Measurements from ENCODE around the gene TTLL5. TPM values are rescaled to one million over a fixed set of nuclear protein-coding genes. Genes with fewer than 3 reads are reported as not detected.

Gene TTLL5
- total and polyA plus RNA-seq, 9 of the 15 experiments (the other 6 are each of a cell fraction or from before 2014, with no cell fraction given) = 4.1 to 18.9 (median 12.6) TPM

DNA sequence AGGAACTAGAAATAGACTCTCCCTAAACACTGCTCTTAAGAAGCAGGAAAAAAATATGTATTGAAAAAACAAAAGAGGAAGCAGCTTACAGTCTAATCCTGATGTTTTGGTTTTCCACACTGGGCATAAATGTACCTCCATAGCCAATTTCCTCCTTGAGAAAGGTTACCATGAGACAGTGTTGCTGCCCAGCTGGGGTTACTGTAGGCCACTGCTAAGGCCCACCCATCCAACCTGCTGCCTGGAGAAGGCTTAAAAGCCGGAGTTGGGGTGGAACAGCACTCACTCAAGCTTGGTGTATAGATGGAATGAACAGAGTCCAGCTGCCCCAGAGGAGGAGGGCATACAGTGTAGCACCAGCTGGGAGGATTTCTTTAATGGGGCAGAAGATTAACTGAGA is 41.5 kb upstream of the TTLL5 start:
- Histone ChIP-seq H3K27ac (ENCODE audit: extremely low read depth, low read depth, low read length) (no peak overlapping the region), H3K9me1 (ENCODE audit: control insufficient read depth, insufficient read depth, low read length) (no peaks in the 10 kb centered on the region), H3K79me2 (ENCODE audit: control insufficient read depth, insufficient read depth, low read length) (no peaks in the 10 kb centered on the region), H3K9ac (ENCODE audit: insufficient read depth in 1 of 2, low read depth in 2 of 2, low read length in 2 of 2) (no peak overlapping the region), H4K20me1 (replicated peaks; ENCODE audit: control insufficient read depth, insufficient read depth, low read length) (no peaks in the 10 kb centered on the region), H3K36me3 (ENCODE audit: control insufficient read depth, insufficient read depth, low read length) (no peaks in the 10 kb centered on the region), H3K9me3 (replicated peaks; ENCODE audit: control insufficient read depth, insufficient read depth, low read depth, low read length) (no peaks in the 10 kb centered on the region), H3K4me2 (ENCODE audit: insufficient read depth, low read length) (no peak overlapping the region), H3K4me3 (no peak overlapping the region), H3K4me1 (replicated peaks in 1 of 2; ENCODE audit: control insufficient read depth in 2 of 2, insufficient read depth in 2 of 2, low read length in 2 of 2) (no peaks in the 10 kb centered on the region), H2AFZ (ENCODE audit: low read depth, low read length) (no peak overlapping the region), H3K27me3 (ENCODE audit: control insufficient read depth in 2 of 2, insufficient read depth in 2 of 2, low read length in 2 of 2) (peaks cover 0 to 13% of the 10 kb centered on the region in 2 experiments; a peak in 2 of 5 replicates)
- DNase-seq (ENCODE audit: extremely low read depth in 1 of 4, low spot score in 3 of 4) (no peak), ATAC-seq (no peak), FAIRE-seq (no peak)
- TF ChIP-seq JUND (IDR thresholded peaks at IDR 0.05; ENCODE audit: borderline replicate concordance, low read depth, low read length) = no peak
- TF ChIP-seq JUND (tag; IDR thresholded peaks at IDR 0.05; ENCODE audit: borderline replicate concordance, low read depth, low read length) = no peak
- no peak for TF ChIP-seq NR3C1 (CRISPR knock-in tag; IDR thresholded peaks at IDR 0.05)
- no peak for TF ChIP-seq FIP1L1 (IDR thresholded peaks at IDR 0.05; ENCODE audit: low read depth, low read length, poor library complexity, severe bottlenecking)
- TF ChIP-seq, protein P1, sequence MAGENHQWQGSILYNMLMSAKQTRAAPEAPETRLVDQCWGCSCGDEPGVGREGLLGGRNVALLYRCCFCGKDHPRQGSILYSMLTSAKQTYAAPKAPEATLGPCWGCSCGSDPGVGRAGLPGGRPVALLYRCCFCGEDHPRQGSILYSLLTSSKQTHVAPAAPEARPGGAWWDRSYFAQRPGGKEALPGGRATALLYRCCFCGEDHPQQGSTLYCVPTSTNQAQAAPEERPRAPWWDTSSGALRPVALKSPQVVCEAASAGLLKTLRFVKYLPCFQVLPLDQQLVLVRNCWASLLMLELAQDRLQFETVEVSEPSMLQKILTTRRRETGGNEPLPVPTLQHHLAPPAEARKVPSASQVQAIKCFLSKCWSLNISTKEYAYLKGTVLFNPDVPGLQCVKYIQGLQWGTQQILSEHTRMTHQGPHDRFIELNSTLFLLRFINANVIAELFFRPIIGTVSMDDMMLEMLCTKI (IDR thresholded peaks at IDR 0.05; ENCODE audit: partially characterized antibody) = no peak
- TF ChIP-seq L3MBTL2 (IDR thresholded peaks at IDR 0.05) = no peak
- no peak for TF ChIP-seq IFI16 (CRISPR knock-in tag; IDR thresholded peaks at IDR 0.05)
- TF ChIP-seq CBX3 (IDR thresholded peaks at IDR 0.05; ENCODE audit: borderline replicate concordance in 1 of 2, low read length in 2 of 2) = no peak
- TF ChIP-seq ZNF140 (CRISPR knock-in tag; IDR thresholded peaks at IDR 0.05) = no peak
- TF ChIP-seq, protein P2, sequence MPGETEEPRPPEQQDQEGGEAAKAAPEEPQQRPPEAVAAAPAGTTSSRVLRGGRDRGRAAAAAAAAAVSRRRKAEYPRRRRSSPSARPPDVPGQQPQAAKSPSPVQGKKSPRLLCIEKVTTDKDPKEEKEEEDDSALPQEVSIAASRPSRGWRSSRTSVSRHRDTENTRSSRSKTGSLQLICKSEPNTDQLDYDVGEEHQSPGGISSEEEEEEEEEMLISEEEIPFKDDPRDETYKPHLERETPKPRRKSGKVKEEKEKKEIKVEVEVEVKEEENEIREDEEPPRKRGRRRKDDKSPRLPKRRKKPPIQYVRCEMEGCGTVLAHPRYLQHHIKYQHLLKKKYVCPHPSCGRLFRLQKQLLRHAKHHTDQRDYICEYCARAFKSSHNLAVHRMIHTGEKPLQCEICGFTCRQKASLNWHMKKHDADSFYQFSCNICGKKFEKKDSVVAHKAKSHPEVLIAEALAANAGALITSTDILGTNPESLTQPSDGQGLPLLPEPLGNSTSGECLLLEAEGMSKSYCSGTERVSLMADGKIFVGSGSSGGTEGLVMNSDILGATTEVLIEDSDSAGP (CRISPR knock-in tag; IDR thresholded peaks at IDR 0.05) = no peak
- no peak for TF ChIP-seq ELK3 (CRISPR knock-in tag; IDR thresholded peaks at IDR 0.05)
- no peak for TF ChIP-seq ESRRB (CRISPR knock-in tag; IDR thresholded peaks at IDR 0.05; ENCODE audit: borderline replicate concordance)
- no peak for TF ChIP-seq PKNOX1 (IDR thresholded peaks at IDR 0.05)
- no peak for TF ChIP-seq ZNF444 (CRISPR knock-in tag; IDR thresholded peaks at IDR 0.05)
- TF ChIP-seq ZNF79 (CRISPR knock-in tag; IDR thresholded peaks at IDR 0.05; ENCODE audit: low read depth) = no peak
- no peak for TF ChIP-seq PHF20 (IDR thresholded peaks at IDR 0.05; ENCODE audit: partially characterized antibody)
- no peak for TF ChIP-seq ZNF212 (CRISPR knock-in tag; IDR thresholded peaks at IDR 0.05)
- TF ChIP-seq NFATC3 (IDR thresholded peaks at IDR 0.05) = no peak
- no peak for TF ChIP-seq ZNF12 (CRISPR knock-in tag; IDR thresholded peaks at IDR 0.05)
- no TSS peak for BruUV-seq (replicated peaks)
- intact Hi-C loops (cut with micrococcal nuclease) = no loop called here
- in situ Hi-C loops (cut with MboI) = no loop called here
- 0% methylated on average over 1 of the region's 1 CpG for WGBS (ENCODE audit: insufficient coverage, low coverage, missing lambda C conversion rate)
- ChIA-PET CTCF (ENCODE audit: low intra/inter-chr PET ratio) (no interaction called here), POLR2A (no interaction called here)
